NCI-H1105 (cell line): Measurements from ENCODE around the gene ZCCHC12.
"Not testable (repeated sequence)": the region's sequence is repeated elsewhere in the genome, so short reads cannot be mapped to it uniquely, and the experiment has no call there.

Experiments
- DNase-seq: peaks from one replicate; lab custom pipeline; 2025; lab: John Stamatoyannopoulos, UW

ZCCHC12 gene

DNA sequence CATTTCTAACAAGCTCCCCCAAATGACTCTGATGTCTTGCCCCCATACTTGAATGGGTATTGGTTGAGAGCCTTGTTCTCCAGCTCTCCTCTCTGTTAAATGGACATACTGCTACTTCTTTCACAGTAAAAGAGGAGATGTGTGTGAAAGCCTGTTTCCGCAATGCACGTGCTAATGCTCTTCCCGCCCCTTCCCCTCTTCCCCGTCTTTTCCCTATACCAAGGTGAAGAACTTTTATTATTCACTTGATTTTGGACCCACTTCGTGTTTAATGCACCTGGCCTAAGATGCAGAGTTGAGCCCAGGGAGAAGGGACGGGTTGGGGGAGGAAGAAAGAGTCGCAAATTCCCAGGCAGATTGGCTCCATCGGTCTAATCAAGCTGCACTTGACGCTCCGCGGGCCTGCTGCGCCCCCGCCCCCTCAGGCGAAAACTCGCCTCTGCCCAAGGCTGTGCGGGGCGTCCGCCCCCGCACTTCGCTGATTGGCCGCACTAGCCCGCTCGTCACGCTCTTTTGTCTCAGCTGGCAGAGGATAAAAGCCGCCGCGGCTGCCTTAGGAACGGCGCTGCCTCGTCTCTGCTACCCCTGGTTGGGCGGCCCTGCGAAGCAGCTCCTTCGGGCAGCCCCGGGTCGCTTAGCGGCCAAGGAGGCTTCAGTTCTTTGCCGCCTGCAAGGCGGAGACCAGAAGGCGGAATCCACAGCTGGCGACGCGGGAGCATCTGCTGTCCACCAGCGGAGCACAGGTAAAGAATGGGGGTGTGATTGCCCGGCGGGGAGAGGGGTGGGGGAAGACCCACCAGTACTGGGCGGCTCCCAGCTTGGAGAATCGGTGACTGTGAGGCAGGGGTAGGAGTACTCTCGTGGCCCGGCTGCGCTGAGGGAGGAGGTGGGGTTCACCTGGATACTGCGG is at the start of gene ZCCHC12:
TSS of gene ZCCHC12 (plus strand) at position 562 of the 910 bp plus-strand sequence. CDS start 1,421 bp downstream, outside the sequence.
- DNase-seq = peak; percentile 79

DNA sequence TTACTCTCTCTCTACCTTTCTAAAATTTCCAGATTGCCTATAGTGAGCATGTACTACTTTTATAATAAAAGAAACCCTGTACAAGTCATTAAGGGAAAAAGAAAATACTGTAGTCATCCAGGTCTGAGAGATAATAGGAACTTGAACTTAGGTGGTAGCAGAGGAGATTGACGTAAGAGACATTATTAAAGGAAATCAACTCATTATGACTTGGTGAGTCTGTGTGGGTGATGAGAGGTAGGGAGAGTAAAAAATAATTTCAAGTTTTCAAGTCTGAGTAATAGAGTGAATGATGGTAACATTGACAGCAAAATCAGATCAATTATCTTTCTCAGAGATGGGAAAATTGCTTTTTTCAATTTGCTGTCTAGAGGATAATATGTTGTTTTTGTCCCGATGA is 44.0 kb upstream of the ZCCHC12 start:
- no peak for DNase-seq

DNA sequence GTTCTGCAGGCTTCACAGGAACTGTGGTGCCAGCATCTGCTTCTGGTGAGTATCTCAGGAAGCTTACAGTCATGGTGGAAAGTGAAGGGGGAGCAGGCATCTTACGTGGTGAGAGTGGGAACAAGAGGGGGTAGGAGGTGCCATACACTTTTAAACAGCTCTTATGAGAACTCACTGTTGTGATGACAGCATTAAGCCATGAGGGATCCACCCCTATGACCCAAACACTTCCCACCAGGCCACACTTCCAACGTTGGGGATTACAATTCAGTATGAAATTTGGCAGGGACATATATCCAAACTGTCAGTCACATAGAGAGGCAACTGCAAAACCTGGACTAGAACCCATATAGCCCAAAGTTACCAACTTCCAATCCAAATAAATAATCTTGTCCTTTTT is 43.1 kb upstream of the ZCCHC12 start:
- no peak for DNase-seq

DNA sequence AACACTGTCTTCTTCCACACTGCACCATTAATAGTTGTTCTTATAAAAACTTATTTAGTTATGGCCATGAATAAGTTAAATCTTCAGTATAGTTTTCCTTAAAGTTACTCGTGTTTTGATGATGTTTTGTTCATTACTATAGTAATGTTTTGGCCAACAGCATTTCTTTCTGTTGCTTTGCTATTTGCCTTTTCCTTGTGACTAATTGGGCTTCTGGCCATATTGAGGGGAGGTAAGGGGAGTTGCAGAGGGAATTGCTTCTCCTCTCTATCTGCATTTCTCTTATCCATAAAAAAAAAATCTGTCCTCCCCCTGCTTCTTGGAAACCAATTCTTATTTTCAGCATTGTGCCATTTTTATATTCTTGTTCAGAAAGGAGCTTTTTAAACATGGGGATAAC is 42.7 kb upstream of the ZCCHC12 start:
- DNase-seq = no peak

DNA sequence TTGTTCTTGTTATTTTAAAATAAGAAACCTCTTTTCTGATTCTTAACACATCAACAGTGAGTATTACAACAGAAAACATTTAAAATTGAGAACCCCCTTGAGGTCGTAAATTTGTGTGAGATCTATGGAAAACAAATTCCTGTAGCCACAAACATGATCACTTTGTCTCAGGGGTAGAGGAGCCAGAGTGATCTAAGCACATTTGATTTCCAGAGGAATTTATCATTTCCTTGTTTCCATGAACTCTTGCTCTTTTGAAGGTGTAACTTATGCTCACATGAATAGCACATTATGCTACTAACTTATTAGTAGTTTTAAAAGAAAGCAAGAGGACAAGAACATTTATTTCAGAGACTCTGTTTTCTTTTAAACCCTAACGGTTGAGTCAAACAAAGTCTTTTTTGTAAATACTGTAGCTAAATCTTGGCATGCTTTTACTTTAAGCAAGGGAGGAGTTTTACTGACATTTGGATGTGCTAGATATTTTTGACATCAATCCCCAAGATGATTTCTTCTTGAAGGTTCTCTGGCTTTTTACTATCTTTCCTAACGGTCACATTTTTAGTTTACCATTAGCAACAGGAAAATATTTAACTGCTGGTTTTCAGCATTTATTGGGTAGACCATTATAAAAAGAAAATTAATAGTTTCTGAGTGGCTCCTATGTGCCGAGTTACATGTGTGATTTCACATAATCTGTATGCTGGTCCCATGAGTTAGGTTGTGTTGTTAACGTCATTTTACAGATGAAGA is 27.9 kb upstream of the ZCCHC12 start:
- DNase-seq = no peak

DNA sequence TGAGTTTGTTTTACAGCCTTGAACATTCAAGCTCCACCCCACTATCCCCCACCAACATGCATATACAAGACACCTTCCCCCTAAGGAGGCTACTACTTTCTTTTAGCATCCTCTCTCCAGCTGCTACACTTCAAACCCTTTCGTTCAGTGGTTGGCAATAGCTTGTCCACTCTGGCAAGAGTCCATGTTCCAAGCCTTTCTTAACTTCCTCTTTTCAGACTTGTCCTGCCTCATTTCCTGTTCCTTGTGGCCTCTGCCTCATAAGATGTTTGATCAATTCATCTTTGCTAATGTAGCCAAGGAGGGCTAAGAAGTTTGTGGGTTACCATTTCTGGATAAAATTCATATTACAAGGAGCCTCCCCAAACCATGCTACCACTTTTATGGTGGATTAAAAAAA is 20.8 kb upstream of the ZCCHC12 start:
- DNase-seq = no peak

DNA sequence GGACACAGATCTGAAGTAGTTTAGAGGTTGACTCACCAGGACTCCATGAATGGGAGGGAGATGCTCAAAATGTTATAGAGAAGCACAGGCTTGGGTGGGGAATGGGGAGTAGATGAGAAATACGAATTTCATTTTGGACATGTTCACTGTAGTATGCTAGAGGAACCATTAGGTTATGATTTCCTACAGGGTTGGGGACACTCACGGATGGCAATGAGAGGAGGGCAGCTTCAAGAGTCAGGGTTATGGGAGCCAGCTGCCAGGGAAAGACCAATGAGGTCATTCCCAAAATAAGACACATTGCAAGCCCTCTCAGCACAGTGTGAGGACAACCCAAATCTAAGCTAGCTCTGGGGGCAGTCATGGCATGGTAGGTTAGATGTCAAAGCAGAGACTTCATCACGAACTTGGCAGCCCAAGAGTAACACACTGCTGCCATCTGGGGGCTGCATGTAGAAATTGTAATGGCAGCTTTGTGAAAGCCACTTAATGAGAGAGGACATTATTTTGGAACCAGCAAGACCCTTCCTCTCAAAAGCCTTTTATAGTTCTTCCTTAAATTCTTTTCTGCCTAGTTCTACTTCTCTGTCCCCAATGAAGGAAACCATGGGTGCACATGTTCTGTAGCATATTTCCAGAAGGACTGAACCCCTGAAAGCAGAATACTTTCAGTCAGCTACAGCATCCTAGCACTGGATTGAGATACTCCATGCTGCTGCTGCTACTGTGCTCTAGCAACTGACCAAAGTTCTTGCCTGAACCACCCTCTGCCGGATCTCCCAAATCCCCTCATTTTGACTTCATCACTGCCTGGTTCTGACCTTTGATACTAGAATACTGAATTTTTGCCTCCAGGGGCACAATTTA is 16.2 kb upstream of the ZCCHC12 start:
- peak; percentile 23 for DNase-seq

DNA sequence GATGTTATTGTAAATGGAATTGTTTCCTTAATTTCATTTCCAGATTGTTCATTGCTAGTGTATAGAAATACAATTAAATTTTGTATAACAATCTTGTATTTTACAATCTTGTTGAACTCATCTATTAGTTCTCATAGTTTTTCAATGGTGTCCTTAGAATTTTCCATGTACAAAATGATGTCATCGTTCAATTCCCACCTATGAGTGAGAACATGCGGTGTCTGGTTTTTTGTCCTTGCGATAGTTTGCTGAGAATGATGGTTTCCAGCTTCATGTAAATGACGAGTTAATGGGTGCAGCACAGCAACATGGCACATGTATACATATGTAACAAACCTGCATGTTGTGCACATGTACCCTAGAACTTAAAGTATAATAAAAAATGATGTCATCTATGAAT is 6.4 kb upstream of the ZCCHC12 start:
- DNase-seq = not testable (repeated sequence)

DNA sequence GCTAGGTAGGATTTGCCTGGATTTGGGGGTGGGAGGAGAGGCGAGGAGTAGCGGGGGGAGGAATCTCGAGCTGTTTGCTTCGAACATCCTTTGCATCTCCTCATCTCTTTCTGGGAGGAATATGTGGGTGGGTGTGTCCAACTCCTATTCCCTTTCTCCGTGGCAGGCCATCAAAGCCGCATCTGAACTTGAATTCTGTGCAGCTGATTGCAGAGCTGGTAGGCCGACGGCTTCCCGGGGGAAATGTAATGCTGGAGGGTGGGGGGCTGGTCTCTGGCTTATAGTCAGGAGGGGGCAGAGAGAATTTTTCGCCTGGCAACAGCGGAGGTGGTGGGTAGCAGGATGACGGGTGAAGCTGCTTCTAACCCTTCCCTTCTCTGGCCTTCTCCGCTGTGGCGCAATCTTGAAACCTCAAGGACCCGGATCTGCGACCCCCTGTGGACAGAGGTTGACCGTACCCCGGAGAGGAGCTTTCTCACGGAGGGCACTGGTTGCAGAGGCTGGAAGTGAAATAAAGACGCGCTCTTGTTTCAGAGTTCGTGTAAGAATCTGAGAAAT is 628 bp downstream of the ZCCHC12 start:
- DNase-seq = no peak

DNA sequence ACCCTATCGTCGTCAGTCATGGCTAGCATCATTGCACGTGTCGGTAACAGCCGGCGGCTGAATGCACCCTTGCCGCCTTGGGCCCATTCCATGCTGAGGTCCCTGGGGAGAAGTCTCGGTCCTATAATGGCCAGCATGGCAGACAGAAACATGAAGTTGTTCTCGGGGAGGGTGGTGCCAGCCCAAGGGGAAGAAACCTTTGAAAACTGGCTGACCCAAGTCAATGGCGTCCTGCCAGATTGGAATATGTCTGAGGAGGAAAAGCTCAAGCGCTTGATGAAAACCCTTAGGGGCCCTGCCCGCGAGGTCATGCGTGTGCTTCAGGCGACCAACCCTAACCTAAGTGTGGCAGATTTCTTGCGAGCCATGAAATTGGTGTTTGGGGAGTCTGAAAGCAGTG is 1.6 kb downstream of the ZCCHC12 start:
- DNase-seq = no peak

DNA sequence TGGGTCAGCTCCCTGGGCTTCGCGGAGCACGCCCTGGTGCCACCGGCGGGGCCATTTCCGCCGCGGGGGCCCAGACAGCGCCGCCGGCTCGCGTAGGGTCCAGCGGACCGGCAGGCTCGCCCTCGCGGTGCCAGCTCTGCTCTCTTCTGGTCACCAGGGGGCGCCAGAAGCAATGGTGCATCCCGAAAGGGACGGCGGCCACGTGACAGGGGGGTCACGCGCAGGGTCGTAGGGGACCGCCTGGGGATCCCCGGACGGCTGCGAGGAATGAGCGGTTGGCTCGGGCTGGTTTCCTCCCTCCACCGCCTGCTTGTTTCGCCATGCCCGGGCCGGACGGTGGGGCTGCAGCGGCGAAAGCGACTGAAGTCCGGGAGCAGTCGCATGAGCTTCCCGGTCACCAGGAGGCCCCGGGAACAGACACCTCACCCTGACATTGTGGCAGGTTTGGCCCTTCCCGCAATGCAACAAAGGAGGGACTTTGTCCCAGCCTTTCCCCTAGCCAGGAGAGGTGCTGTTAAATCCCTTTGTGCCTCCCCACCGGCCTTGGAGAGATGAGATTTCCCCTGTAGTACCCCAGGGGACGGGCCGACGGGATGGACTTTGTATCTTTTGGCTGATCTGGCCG is 15.8 kb downstream of the ZCCHC12 start:
- peak; percentile 50 for DNase-seq

DNA sequence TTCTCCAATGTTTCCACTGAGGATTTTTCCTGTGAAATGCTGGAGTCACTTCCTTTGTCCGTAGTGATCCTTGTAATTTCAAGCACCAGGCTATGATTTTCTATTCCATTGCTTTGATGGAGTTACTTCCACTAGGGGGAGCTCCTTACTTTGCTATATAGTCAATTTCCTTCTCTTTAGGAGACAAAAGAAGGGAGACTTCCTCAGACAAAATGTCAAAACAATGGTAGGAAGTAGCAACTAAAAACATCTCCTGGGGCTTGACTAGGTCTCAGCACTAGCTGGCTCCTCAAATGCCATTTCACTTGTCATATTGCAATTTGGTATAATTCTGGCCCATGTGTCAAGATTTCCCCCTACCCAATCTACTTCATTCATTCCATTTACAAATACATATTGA is 24.1 kb downstream of the ZCCHC12 start:
- DNase-seq = peak; percentile 45

DNA sequence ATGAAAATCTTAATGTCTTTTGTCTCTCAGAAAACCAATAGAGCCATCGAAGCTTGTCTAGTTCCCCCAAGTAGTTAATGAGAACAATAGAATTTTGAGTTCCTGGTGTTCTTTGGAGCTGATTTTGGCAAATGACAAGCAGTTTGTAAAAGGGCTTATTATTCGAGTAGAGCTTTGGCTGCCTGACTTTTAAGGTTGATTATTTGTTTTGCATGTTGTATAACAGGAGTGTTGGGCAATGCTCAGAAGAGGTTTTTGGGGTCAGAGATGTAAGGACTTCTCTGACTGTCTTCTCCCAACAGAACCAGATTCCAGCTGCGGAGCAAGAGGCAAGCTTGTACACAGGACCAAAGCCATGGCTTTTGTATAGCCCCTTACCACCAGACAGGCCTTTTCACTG is 30.0 kb downstream of the ZCCHC12 start:
- no peak for DNase-seq

DNA sequence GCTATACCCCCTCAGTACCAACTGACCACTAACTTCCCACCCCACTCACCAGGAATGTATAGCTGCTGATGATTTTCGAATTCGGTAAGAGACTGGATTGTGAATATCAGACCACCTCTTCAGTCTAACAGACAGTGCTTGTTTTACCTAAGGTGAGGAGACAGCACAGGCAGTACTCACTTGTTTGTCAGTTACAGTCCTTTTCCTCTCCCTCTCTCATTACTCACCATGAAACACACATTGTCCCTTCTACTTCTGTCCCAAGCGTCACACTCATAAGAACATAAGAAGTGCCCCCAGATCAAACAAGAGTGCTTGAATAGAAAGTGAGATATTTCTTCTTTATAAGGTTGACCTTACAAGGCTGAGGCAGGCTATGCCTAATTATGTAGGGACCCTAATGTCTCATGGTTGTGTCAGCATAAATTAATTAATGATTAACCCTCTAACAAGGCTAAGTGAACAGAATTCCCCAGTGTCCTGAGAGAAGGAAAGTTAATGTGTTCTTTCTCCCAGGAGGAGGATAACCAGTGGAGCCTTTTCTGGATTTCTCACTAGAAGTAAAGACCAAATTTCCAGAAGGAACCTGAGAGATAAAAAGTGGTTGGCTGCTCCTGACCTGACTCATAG is 32.2 kb downstream of the ZCCHC12 start:
- no peak for DNase-seq

DNA sequence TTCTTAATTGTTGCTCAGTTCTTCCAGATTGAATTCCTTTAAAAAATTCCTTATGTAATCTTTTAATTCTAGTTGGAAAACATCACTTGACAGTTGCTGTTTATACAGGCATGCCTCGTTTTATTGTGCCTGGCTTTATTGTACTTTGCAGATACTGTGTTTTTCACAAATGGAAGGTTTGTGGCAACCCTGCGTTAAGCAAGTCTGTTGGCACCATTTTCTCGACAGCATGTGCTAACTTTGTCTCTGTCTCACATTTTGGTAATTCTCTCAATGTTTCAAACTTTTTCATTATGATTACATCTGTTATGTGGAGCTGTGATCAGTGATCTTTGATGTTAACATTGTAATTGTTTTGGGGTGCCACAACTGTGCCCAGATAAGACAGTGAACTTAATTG is 33.4 kb downstream of the ZCCHC12 start:
- no peak for DNase-seq

DNA sequence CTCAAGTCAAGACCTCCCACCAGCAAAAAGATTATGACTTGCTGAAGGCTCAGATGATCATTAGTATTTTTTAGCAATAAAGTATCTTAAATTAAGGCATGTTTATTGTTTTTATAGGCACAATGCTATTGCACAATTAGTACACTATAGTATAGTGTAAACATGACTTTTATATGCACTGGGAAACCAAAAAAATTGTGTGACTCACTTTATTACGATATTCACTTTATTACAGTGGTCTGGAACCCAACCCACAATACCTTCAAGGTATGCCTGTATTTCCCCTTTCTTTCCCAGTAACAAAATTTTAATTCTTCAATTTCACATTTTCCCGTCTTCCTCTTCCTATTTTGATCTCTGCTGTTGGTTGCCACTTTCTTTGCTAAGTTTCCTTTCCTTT is 37.7 kb downstream of the ZCCHC12 start:
- DNase-seq = no peak

DNA sequence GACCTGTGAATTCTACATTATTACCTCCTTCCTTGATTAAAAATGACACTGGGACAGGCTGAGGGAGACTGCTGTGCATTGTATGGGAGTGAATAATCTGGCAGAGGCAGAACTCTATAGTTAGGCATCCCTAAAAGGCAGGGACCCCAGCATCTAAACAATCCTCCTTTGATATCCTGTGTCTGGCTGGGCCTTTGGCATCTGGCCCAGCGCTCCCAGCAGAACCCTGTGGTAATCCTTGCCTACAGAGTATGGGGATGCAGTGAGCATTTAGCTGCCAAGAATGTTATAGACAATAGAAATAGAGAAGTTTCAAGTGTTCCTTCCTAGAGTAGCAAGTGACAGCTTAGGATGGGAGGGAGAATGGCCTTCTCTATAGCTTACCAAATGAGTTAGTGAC is 38.5 kb downstream of the ZCCHC12 start:
- no peak for DNase-seq

DNA sequence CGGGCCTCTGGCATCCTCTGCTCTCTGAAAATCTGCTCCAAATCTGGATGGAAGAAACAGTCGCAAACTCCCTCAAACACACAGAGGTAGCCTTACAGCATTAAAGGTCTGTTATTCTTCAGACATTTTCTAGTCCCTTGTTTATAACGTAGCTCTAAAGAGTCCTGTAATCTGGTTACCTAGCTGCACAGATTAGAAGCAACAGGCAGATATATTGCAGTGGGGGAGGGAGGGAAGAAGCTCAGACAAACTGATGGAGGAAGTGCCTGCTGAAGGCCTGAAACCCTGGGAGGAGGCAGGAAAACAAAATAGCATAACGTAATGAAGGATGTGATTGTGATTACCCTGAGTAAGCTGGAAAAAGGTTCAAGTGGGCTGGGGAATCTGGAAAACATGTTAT is 39.4 kb downstream of the ZCCHC12 start:
- no peak for DNase-seq

DNA sequence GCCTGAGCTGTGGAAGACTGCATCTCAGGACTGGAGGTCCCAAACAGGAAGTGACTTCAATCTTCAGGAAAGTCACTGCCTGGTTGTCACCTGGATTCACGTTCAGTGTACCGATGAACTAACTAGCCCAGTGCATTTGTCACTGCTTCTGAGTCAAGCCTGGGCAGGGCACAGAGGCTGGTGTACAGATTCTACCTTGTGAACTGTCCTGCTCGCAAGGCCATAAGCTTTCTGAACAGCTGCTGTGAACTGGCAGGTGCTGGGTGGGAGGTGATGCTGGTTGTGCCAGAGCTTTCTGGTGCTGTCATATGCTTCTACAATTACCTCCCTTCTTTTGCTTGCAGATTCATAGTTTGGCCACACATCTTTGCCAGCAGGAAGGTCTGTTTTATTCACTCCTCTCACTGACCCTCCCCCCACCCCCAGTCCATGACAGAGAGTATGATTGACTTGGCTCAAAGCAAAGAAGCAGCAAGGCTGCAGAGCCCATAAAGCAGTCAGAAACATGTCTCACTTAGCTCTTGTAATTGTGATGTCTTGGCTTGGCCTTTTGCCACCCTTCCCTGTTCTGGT is 40.5 kb downstream of the ZCCHC12 start:
- no peak for DNase-seq

DNA sequence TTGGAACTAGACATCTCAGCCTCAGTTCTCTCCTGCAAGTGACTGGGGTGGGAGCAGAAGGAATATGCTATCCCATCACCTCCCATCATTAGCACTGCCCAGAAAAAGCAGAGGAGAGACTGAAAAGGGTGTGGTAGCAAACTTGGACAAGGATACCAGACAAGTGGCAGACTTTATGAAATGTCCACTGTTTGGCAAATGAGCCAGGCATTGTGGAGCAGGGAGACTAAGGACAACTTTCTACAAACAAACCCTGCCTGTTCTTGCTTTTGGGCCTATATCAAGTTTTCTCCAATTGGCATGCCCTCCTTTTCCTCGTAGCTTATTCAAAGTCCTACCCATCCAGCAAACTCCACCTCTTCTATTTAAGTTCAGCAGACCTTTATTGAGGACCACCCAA is 41.6 kb downstream of the ZCCHC12 start:
- DNase-seq = no peak

DNA sequence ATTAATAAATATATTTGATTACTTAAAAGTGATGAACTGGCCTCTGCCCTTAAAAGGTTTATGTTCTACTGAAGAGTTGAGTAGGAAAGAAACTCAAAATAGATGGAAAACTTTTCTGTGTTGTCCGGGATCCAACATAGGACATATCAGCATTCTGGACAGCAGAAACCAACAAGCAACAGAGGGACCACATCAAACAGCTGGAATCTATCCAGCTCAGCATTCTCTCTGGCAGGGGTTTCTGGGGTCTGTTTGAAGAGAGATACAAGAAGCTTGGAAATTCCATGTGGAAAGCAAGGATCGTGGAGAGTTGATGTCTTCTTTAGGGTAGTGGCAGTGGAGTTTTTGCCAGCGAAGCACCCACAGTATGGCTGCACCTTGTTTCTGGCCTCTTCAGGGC is 43.6 kb downstream of the ZCCHC12 start:
- DNase-seq = no peak
